HepG2 (cell line): ENCODE results near the gene NELFB. TPM values are rescaled to one million over a fixed set of nuclear protein-coding genes. Genes with fewer than 3 reads are reported as not detected.

Experiments used
- BCL6 ChIP-seq: IDR thresholded peaks from 2 replicates; pipeline ENCODE4 v1.6.1; 2016; ENCODE audit warnings: missing genetic modification reagents, missing compliant biosample characterization
- CENPT ChIP-seq: sonication (generic); formaldehyde crosslinking; IDR thresholded peaks from 2 replicates; pipeline ENCODE4 v1.8.0; 2022; ENCODE audit warnings: low read depth, mild to moderate bottlenecking, moderate library complexity, missing genetic modification reagents
- DR1 ChIP-seq: sonication (generic); formaldehyde crosslinking; IDR thresholded peaks from 2 replicates; pipeline ENCODE4 v1.8.0; 2021; ENCODE audit warnings: mild to moderate bottlenecking, missing genetic modification reagents, inconsistent platforms
- HMGA1 ChIP-seq: sonication (generic); formaldehyde crosslinking; conservative IDR thresholded peaks from 2 replicates; pipeline ENCODE4 v1.4.0; 2020; ENCODE audit warnings: missing genetic modification reagents
- MEIS2 ChIP-seq: sonication (generic); formaldehyde crosslinking; IDR thresholded peaks from 2 replicates; pipeline ENCODE4 v1.9.0; 2021; ENCODE audit warnings: mild to moderate bottlenecking, missing genetic modification reagents
- NFIC ChIP-seq: IDR thresholded peaks from 2 replicates; pipeline ENCODE4 v1.6.1; 2012; ENCODE audit warnings: mild to moderate bottlenecking, low read length, inconsistent platforms
- PAX8 ChIP-seq: sonication (generic); formaldehyde crosslinking; IDR thresholded peaks from 2 replicates; pipeline ENCODE4 v1.8.0; 2022; ENCODE audit warnings: mild to moderate bottlenecking, missing genetic modification reagents, borderline replicate concordance
- PCBP2 ChIP-seq: fragments of 200-400 bp; formaldehyde crosslinking; optimal IDR thresholded peaks from 2 replicates; pipeline ENCODE3; 2018; ENCODE audit warnings: low read length, low read depth; ENCODE audit not compliant: poor library complexity, severe bottlenecking
- SRSF9 ChIP-seq: fragments of 200-400 bp; formaldehyde crosslinking; IDR thresholded peaks from 2 replicates; pipeline ENCODE4 v1.6.1; 2018; ENCODE audit warnings: borderline replicate concordance, mild to moderate bottlenecking, low read depth, low read length; ENCODE audit not compliant: insufficient read depth, poor library complexity, severe bottlenecking
- U2AF2 ChIP-seq: fragments of 200-400 bp; formaldehyde crosslinking; IDR thresholded peaks from 2 replicates; pipeline ENCODE4 v1.6.1; 2017; ENCODE audit warnings: low read depth, mild to moderate bottlenecking, low read length
- ZKSCAN8 ChIP-seq: IDR thresholded peaks from 2 replicates; pipeline ENCODE4 v1.6.1; 2016; ENCODE audit warnings: borderline replicate concordance, missing genetic modification reagents, missing compliant biosample characterization
- ZNF800 ChIP-seq: sonication (generic); formaldehyde crosslinking; IDR thresholded peaks from 2 replicates; pipeline ENCODE4 v1.4.0; 2020; ENCODE audit warnings: missing genetic modification reagents
- polyA plus RNA-seq, 8 experiments: library from polyadenylated mRNA; depleted of rRNA in 3 of 8; stranded (reverse) in 7 of 8; unstranded in 1 of 8; fragments of >200 nt; fragmentation: Illumina TruSeq in 4 of 8; extraction: Trizol in 4 of 8; gene quantifications; 2 replicates each; pipeline versions ENCODE4 v1.2.1 to v1.2.3, GENCODE V29; 2011 to 2016; ENCODE audit warnings: low read depth in 4 of 8, missing spikeins in 1 of 8, mixed read lengths in 1 of 8; ENCODE audit not compliant: insufficient read depth in 1 of 8
- total RNA-seq, 5 experiments: library from RNA; depleted of rRNA; stranded (reverse); fragments of >200 nt; fragmentation: Illumina TruSeq; extraction: Trizol; gene quantifications; 2 replicates each; pipeline ENCODE4 v1.2.3, GENCODE V29; 2016; ENCODE audit warnings: low read depth in 1 of 5
- TF ChIP-seq, protein P1 (sequence below): sonication (generic); formaldehyde crosslinking; conservative IDR thresholded peaks from 2 replicates; pipeline ENCODE4 v1.4.0; 2020; ENCODE audit warnings: missing genetic modification reagents
- TF ChIP-seq, protein P2 (sequence below), 2 experiments: fragments of 450-650 bp in 1 of 2; sonication (generic) in 1 of 2; formaldehyde crosslinking in 1 of 2; IDR thresholded peaks; 2 replicates each; pipeline versions ENCODE4 v1.6.1 to v1.8.0; 2016 to 2022; ENCODE audit warnings: antibody characterized with exemption in 1 of 2, mild to moderate bottlenecking in 1 of 2, missing genetic modification reagents in 1 of 2

NELFB gene
- total and polyA plus RNA-seq, 2 of the 13 experiments (the other 11 are each of a cell fraction or from before 2014, with no cell fraction given) = 26.5 to 45.8 TPM

DNA sequence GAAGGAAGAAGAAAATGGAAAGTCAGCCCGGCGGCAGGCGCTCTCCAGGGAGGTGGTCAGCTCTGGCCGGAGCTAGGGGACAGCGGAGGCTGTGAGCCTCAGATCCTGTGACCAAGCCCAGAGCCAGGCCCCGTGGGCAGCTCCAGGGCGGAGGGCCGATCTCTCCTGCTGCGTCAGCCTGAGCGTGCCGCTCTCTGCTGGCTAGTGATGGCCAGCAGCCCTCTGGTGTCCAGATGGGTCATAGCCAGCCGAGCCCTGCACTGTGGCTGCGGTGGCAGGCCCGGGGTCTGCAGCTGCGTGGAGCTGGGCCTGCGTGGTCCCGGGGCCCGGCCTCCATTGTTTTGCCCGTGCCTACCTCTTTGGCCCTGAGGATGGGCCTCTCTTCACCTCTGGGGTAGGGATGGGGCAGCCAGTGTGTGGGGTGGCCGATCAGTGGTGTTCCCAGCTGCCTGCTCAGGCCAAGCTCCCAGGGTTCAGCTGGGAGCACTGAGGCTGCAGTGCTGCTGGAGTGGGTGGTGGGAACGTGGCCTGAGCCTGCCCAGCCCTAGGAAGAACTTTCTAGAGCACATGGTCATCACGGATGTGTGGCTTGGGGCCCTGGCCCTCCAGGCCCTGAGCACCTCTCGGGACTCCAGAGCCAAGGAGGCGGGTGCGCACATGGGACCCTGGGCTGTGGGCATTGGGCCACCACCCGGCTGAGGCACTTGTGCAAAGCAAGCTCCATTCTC lies 64.0 kb downstream of the NELFB start (continued):
- TF ChIP-seq, protein P1, sequence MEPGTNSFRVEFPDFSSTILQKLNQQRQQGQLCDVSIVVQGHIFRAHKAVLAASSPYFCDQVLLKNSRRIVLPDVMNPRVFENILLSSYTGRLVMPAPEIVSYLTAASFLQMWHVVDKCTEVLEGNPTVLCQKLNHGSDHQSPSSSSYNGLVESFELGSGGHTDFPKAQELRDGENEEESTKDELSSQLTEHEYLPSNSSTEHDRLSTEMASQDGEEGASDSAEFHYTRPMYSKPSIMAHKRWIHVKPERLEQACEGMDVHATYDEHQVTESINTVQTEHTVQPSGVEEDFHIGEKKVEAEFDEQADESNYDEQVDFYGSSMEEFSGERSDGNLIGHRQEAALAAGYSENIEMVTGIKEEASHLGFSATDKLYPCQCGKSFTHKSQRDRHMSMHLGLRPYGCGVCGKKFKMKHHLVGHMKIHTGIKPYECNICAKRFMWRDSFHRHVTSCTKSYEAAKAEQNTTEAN (CRISPR knock-in tag) = no peak
- TF ChIP-seq U2AF2 (no peak), CENPT (CRISPR knock-in tag) (no peak), NFIC (no peak), ZNF800 (peak; percentile 79; the same call in 1 of the 2 replicates), PAX8 (CRISPR knock-in tag) (no peak), DR1 (CRISPR knock-in tag) (no peak), ZKSCAN8 (CRISPR knock-in tag) (no peak), SRSF9 (no peak), HMGA1 (CRISPR knock-in tag) (no peak), PCBP2 (no peak), BCL6 (no peak), MEIS2 (CRISPR knock-in tag) (no peak)
- TF ChIP-seq, protein P2, sequence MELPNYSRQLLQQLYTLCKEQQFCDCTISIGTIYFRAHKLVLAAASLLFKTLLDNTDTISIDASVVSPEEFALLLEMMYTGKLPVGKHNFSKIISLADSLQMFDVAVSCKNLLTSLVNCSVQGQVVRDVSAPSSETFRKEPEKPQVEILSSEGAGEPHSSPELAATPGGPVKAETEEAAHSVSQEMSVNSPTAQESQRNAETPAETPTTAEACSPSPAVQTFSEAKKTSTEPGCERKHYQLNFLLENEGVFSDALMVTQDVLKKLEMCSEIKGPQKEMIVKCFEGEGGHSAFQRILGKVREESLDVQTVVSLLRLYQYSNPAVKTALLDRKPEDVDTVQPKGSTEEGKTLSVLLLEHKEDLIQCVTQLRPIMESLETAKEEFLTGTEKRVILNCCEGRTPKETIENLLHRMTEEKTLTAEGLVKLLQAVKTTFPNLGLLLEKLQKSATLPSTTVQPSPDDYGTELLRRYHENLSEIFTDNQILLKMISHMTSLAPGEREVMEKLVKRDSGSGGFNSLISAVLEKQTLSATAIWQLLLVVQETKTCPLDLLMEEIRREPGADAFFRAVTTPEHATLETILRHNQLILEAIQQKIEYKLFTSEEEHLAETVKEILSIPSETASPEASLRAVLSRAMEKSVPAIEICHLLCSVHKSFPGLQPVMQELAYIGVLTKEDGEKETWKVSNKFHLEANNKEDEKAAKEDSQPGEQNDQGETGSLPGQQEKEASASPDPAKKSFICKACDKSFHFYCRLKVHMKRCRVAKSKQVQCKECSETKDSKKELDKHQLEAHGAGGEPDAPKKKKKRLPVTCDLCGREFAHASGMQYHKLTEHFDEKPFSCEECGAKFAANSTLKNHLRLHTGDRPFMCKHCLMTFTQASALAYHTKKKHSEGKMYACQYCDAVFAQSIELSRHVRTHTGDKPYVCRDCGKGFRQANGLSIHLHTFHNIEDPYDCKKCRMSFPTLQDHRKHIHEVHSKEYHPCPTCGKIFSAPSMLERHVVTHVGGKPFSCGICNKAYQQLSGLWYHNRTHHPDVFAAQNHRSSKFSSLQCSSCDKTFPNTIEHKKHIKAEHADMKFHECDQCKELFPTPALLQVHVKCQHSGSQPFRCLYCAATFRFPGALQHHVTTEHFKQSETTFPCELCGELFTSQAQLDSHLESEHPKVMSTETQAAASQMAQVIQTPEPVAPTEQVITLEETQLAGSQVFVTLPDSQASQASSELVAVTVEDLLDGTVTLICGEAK (IDR thresholded peaks at IDR 0.05) = no peak
- TF ChIP-seq, protein P2 (CRISPR knock-in tag; IDR thresholded peaks at IDR 0.05) = no peak
